Activated CD8-positive, alpha-beta T cell treated with anti-CD3 and anti-CD28 coated beads for 36 hours (primary cell): ENCODE measurements around the gene ANGPTL8. TPM values are rescaled to one million over a fixed set of nuclear protein-coding genes. Genes with fewer than 3 reads are reported as not detected.

Source experiments
- ATAC-seq: fragments of 200-7000 bp; cut with Tn5 transposase; one replicate; pipeline ENCODE4 v1.10.0; 2021; ENCODE audit warnings: mild to moderate bottlenecking, moderate library complexity
- CTCF ChIA-PET: fragments of 350-600 bp; sonication (Branson Sonifier 250); formaldehyde crosslinking; loops from one replicate; lab custom pipeline; 2021; ENCODE audit warnings: antibody characterized with exemption; lab: Charles Lee
- POLR2A ChIA-PET: fragments of 350-600 bp; sonication (Branson Sonifier 250); formaldehyde crosslinking; loops from one replicate; lab custom pipeline; 2021; ENCODE audit warnings: antibody characterized with exemption; lab: Charles Lee
- DNase-seq: peaks from one replicate; pipeline ENCODE4 v3.0.0-alpha.2; 2020
- H3K27ac Mint-ChIP-seq: one replicate; pipeline ENCODE4 v1.8.0; 2021; ENCODE audit warnings: mild to moderate bottlenecking, mixed read lengths
- H3K27me3 Mint-ChIP-seq: one replicate; pipeline ENCODE4 v1.8.0; 2021; ENCODE audit warnings: mixed read lengths
- H3K36me3 Mint-ChIP-seq: one replicate; pipeline ENCODE4 v1.8.0; 2021; ENCODE audit warnings: low read depth, mixed read lengths
- H3K4me1 Mint-ChIP-seq: one replicate; pipeline ENCODE4 v1.8.0; 2021; ENCODE audit warnings: low read depth, mixed read lengths
- H3K4me3 Mint-ChIP-seq: one replicate; pipeline ENCODE4 v1.8.0; 2021; ENCODE audit warnings: mild to moderate bottlenecking, moderate library complexity, mixed read lengths
- H3K9me3 Mint-ChIP-seq: one replicate; pipeline ENCODE4 v1.8.0; 2021; ENCODE audit warnings: mixed read lengths
- CTCF ChIP-seq: fragments of 200-600 bp; IDR thresholded peaks from one replicate; pipeline ENCODE4 v1.8.0; 2022; ENCODE audit warnings: antibody characterized with exemption, mild to moderate bottlenecking
- intact Hi-C: fragments of 100-400 bp; cut with micrococcal nuclease; formaldehyde crosslinking; loops from one replicate; pipeline ENCODE4 v1.10.0; 2022
- total RNA-seq, 2 experiments: library from RNA; stranded (reverse); gene quantifications; one replicate each; pipeline ENCODE4 v1.2.3, GENCODE V29; 2021

The ANGPTL8 gene
- total RNA-seq, 2 experiments from 2014 or later, result not detected

- peaks cover 44% of the 10 kb centered on the region for H3K27me3 Mint-ChIP-seq
- H3K4me3 Mint-ChIP-seq, result no peak overlapping the region
- DNase-seq, result no peak
- ChIA-PET POLR2A (no interaction called here), CTCF (interaction anchor here (1.3 kb wide), 1 partner anchor 116 kb away, joined by 3 read pairs; no protein-coding TSS in a partner anchor)
- no peaks in the 10 kb centered on the region for H3K36me3 Mint-ChIP-seq
- H3K9me3 Mint-ChIP-seq, result no peaks in the 10 kb centered on the region
- no peak for ATAC-seq
- no peak overlapping the region for H3K27ac Mint-ChIP-seq
- no peak for TF ChIP-seq CTCF
- intact Hi-C loops, result no loop called here
- no peaks in the 10 kb centered on the region for H3K4me1 Mint-ChIP-seq
These were observed 24.3 kb downstream of the ANGPTL8 start for GRCh38 chr19:11263726-11264125.

GRCh38 chr19:11264452-11265176, 25.2 kb downstream of the ANGPTL8 start:
- H3K27ac Mint-ChIP-seq, result no peak overlapping the region
- intact Hi-C loops, result no loop called here
- no peak for TF ChIP-seq CTCF
- CTCF ChIA-PET, result interaction anchor here (1.3 kb wide), 1 partner anchor 115 kb away, joined by 3 read pairs; no protein-coding TSS in a partner anchor
- POLR2A ChIA-PET, result no interaction called here
- no peaks in the 10 kb centered on the region for H3K36me3 Mint-ChIP-seq
- peaks cover 48% of the 10 kb centered on the region for H3K27me3 Mint-ChIP-seq
- no peak overlapping the region for H3K4me3 Mint-ChIP-seq
- DNase-seq (no peak), ATAC-seq (no peak)
- H3K4me1 Mint-ChIP-seq, result no peaks in the 10 kb centered on the region
- no peaks in the 10 kb centered on the region for H3K9me3 Mint-ChIP-seq

- TF ChIP-seq CTCF, result no peak
- CTCF ChIA-PET, result interaction anchor here (1.3 kb wide), 1 partner anchor 217 kb away, joined by 6 read pairs; no protein-coding TSS in a partner anchor
- DNase-seq (no peak), ATAC-seq (no peak)
- Mint-ChIP-seq H3K4me1 (no peaks in the 10 kb centered on the region), H3K9me3 (no peaks in the 10 kb centered on the region), H3K27me3 (peaks cover 45% of the 10 kb centered on the region), H3K36me3 (no peaks in the 10 kb centered on the region), H3K27ac (no peak overlapping the region), H3K4me3 (no peak overlapping the region)
- intact Hi-C loops, result no loop called here
- POLR2A ChIA-PET, result no interaction called here
These were observed 25.9 kb downstream of the ANGPTL8 start for GRCh38 chr19:11265177-11265784.

GRCh38 chr19:11265785-11266236, 26.4 kb downstream of the ANGPTL8 start:
- H3K36me3 Mint-ChIP-seq, result no peaks in the 10 kb centered on the region
- POLR2A ChIA-PET, result interaction anchor here (0.6 kb wide), 1 partner anchor 270 kb away, joined by 3 read pairs; no protein-coding TSS in a partner anchor
- intact Hi-C loops, result no loop called here
- no peaks in the 10 kb centered on the region for H3K4me1 Mint-ChIP-seq
- no peak overlapping the region for H3K4me3 Mint-ChIP-seq
- peaks cover 45% of the 10 kb centered on the region for H3K27me3 Mint-ChIP-seq
- no peaks in the 10 kb centered on the region for H3K9me3 Mint-ChIP-seq
- no peak for ATAC-seq
- H3K27ac Mint-ChIP-seq, result no peak overlapping the region
- no peak for DNase-seq
- CTCF ChIA-PET, result interaction anchor here (1.3 kb wide), 1 partner anchor 216 kb away, joined by 6 read pairs; no protein-coding TSS in a partner anchor
- no peak for TF ChIP-seq CTCF
